GM21367 (cell line): Measurements from ENCODE around the gene CDH4.
"Not testable (repeated sequence)": the region's sequence is repeated elsewhere in the genome, so short reads cannot be mapped to it uniquely, and the experiment has no call there.

ENCODE experiments used
- ATAC-seq: cut with Tn5 transposase; IDR thresholded peaks from one replicate; pipeline ENCODE4 v1.9.1; 2021; ENCODE audit not compliant: unreplicated experiment

CDH4 gene

DNA sequence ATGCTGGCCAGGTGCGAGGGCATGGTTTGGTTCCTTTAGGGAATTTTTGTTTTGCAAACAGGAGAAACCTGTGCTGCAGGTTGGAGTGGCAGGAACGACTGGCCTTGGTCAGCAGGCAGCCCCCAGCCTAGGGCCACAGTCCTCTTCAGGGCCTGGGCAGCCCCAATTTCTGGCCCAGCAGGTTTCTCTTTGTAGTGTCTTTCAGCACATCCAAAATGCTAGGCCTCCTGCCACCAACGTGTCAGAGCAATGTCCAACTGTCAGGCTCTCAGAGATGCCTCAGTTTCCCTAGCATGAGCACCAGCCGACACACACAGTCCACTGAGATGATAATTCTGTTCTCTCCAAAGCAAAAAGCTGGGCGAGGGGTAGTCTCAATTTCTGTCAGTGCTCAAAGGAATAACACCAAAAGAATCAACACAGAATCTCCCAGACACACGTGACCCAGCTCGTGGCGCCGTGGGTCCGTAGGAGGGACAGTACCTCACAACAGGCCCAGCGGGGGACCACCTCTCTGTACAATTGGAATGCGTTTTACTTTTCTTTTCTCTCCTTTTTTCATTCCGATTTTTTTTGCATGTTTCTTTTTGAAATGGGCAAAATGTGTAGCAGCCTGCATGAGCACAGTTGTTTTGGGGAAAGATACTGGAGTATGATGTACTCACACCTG is 687.8 kb downstream of the CDH4 start:
- no peak for ATAC-seq

DNA sequence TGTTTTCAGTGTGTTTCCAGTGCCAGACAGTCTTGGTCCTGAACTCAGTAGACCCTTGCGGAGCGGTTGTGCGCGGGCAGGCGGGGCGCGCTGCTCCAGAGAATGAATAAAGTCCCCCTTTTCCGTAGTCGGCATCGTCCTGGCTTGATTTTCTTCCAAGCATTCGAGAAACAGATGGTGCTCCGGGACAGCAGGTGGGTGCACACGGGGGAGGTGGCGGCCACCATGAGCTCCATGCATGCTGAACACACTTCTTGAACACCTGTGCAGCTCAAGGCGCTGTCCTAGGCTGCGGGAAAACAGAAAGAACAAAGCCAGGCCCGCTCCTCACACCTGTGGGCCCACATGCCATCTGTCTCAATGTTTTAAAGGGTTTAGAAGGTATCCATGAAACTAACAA is 688.4 kb downstream of the CDH4 start:
- no peak for ATAC-seq

DNA sequence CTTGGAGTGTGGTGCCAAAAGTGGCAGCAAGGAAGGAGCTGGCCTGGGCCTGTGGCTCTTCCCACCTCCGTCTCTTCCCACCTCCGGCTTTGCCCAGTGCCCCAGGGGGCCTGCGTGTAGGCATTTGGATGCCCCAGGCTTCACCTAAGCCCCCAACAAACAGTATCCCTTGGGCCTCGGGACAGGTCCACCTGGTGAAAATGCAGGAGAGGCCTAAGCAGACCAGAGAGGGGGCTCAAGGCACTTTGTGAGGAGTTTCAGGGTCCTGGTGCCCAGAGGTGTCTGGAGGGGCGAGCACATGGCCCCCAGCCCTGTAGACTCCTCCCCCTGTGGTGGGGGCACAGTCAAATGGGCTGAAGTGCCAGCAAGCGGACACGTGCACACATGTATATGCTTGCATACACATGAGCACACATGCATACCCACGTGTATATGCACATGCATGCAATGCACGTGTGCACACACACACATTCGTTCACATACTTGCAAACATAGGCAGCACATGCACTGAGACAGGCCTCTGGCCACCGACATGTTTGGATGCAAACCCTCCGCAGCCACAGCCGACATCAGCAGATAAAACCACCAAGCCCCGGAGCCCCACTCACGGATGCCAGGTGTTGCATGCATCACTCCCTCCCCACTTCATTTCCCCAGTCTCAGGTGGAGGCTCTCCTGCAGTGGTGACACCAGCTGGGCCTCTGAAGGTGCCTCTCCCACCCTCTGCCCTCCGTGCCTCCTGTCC is 689.1 kb downstream of the CDH4 start:
- no peak for ATAC-seq

DNA sequence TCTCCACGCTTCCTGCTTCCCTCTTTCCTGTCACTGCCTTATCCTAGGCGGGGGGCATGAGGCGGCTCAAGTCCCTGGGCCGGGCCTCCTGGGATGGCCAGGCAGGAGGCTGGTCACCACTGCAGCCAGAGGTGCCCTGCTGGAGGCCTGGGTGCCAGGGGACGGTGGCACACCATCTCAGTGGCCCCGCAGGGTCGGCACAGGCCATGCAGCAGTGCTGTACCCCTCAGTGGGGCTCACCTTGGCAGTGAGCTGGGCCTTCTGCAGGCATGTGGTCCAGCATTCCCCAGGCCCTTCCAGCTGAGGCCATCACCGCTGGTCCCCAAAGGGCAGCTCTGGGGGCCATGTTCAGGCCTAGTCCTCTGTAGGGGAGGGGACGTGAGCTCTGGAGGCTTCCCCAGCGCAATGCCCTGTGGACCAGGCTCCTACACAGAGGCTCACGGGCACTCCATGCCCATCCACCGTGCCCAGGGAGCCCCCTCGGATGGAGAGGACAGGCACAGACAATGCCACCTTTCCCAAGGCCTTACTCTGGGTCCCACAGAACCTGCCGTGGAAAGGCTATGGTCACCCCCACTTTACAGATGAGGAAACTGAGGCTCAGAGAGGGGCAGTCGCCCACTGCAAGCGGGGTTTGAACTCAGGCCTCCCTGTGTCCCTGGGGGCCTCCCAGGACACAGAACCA is 689.8 kb downstream of the CDH4 start:
- ATAC-seq, result no peak

DNA sequence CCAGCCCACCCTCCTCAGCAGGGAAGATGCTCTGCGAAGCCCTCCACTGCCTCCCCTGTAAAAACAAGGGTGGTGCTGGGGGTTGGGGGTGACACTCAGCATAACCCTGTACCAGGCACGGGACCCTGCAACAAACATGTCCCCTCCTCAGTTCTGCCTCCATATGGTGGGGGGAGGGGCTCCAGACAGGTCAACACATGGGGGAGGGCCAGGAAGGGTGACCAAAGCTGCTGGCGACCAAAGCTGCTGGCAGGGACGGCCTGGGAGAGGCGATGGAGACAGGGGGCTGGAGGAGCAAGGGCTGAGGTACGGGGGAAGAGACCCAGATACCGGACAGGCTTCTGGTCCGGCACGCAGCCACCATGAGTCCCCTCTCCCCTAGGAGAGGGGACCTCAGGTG is 690.5 kb downstream of the CDH4 start:
- ATAC-seq, result no peak

DNA sequence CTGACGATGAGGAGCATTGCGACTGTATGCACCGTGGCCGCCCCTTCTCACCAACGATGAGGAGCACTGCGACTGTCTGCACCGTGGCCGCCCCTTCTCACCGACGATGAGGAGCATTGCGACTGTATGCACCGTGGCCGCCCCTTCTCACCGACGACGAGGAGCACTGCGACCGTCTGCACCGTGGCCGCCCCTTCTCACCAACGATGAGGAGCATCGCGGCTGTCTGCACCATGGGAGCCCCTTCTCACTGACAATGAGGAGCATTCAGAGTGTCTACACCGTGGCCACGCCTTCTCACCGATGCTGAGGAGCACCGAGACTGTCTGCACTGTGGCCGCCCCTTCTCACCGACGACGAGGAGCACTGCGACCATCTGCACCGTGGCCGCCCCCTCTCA is 692.9 kb downstream of the CDH4 start:
- ATAC-seq, result not testable (repeated sequence)

DNA sequence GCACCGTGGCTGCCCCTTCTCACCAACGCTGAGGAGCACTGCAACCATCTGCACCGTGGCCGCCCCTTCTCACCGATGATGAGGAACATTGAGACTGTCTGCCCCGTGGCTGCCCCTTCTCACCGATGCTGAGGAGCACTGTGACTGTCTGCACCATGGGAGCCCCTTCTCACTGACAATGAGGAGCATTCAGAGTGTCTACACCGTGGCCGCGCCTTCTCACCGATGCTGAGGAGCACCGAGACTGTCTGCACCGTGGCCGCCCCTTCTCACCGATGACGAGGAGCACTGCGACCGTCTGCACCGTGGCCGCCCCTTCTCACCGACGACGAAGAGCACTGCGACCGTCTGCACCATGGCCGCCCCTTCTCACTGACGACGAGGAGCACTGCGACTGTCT is 693.4 kb downstream of the CDH4 start:
- ATAC-seq, result not testable (repeated sequence)

DNA sequence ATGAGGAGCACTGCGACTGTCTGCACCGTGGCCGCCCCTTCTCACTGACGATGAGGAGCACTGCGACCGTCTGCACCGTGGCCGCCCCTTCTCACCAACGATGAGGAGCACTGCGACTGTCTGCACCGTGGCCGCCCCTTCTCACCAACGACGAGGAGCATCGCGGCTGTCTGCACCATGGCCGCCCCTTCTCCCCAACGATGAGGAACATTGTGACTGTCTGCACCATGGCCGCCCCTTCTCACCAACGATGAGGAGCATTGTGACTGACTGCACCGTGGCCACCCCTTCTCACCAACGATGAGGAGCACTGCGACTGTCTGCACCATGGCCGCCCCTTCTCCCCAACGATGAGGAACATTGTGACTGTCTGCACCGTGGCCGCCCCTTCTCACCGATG is 696.0 kb downstream of the CDH4 start:
- ATAC-seq, result not testable (repeated sequence)

DNA sequence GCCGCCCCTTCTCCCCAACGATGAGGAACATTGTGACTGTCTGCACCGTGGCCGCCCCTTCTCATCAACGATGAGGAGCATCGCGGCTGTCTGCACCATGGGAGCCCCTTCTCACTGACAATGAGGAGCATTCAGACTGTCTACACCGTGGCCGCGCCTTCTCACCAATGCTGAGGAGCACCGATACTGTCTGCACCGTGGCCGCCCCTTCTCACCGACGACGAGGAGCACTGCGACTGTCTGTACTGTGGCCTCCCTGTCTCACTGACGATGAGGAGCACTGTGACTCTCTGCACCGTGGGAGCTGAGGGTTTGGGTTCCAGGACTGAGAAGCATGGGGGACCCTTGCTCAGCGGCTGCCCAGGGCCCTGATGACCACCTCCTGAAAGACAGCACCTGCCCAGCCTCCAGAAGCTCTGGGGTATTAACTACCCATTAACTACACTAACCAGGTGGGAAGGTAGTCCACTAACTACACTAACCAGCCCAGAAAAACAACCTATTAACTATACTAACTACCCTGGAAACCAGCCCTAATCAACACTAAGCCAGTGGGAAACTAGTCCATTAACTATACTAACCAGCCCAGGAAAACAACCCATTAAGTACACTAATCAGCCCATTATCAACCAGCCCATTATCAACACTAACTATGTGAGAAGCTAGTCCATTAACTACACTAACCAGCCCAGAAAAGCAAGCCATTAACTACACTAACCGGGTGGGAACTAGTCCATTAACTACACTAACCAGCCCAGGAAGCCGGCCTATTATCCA is 696.7 kb downstream of the CDH4 start:
- no peak for ATAC-seq

DNA sequence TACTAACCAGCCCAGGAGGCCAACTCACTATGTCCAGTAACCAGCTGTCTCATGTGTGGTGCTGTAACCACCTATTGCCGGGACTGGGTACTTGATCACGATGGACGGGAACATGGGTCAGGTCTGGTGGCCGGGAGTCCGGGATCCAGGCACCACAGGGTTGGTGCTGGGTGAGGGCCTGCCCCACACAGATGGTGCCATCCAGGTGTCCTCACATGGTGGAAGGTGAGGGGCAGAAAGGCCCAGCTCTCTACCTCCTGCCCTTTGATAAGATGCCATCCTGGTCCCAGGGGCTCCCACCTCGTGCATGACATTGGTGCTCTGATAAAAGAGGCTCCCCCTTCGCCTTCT is 697.3 kb downstream of the CDH4 start:
- no peak for ATAC-seq

DNA sequence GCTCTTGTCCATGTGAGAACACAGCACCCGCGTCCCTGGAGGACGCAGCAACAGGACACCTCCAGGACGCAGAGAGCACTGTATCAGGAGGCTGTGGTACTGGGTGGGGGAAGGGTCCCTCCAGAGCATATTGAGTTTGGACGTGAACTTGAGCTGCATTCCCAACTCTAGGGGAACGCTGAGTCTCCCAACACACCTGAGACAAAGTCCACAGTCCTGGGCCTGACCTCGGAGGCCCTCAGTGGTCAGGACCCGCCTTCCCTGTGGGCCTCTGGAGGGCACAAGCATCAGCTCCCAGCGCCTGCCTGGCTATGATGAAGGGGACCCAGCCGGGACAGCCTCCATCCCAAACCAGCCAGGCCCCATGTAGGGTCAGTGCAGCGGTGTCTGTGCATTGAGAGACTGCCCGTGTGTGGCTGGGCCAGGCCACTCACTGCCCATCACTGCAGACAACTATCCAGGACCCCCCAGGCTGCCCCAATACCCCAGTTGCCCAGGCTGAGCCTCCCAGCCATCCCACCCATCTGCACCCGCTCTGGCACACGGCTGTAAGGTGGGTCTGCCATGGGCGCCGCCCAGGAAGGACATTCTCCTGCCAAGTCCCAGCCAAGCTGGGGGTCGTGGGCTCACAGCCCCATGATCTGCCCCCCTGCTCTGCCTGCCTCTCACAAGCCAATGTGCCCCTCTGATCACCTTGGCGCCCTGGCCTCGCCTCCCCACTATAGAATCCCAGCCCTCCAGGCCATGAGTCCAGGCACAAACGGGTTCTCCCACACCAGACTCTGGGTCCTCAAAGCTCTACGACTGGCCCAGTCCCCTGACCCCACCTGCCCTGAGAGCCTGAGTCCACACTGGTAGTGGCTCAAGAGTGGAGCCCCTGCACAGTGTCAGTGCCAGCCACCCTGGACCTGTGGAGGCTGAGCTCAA is 697.9 kb downstream of the CDH4 start:
- ATAC-seq, result no peak

DNA sequence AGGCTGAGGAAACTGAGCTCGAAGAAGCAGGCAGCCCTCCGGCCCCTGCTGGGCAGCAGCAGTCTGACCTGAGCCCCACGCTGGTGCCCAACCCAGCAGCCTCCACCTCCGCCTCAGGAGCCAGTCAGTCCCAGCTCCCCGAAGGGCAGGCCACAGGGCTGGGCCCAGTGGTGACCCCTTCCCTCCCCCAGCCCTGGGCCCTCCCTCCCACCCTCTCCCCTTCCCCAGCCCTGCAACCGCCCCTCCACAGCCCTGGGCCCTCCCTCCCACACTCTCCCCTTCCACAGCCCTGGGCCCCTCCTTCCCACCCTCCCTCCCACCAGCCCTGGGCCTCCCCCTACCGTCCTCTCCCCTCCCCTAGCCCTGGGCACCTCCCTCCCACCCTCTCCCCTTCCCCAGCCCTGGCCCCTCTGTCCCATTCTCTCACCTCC is 698.6 kb downstream of the CDH4 start:
- ATAC-seq, result no peak

DNA sequence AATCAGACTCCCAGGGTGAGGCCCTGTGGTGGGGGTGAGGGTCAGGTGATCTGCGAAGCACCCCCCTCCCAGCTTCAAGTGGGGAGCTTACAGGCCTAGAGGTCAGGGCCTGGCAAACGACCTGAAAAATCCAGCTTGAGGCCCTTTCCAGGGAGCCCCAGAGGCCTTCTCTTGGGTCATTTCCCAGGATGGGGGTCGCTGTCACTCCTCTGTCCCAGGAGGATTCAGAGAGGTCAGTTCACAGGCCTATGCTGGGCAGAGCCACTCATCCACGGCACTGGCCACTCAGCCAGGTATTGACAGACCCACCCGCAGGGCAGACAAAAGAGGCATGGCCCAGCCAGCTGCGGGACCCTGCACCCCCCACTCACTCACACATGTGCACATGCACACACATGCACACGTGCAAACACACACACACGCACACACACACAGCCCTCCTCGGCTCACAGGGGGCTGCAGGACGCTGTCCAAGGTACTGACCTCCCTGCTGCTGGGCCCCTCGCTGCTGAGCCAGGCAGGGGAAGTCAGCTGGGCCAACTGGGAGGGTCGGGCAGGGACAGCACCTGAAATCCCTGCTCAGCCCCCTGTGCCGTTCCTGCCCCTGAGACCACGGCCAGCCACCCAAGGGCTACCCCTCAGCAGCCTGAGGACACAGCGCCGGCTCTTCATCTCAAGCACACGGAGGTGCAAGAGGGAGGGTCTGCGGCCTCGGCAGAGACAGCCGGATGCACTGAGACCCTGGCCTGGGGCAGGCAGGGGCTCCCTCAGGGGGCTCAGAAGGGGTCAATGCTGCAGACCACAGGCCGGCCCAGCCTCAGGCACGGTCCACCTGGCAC is 699.9 kb downstream of the CDH4 start:
- no peak for ATAC-seq

DNA sequence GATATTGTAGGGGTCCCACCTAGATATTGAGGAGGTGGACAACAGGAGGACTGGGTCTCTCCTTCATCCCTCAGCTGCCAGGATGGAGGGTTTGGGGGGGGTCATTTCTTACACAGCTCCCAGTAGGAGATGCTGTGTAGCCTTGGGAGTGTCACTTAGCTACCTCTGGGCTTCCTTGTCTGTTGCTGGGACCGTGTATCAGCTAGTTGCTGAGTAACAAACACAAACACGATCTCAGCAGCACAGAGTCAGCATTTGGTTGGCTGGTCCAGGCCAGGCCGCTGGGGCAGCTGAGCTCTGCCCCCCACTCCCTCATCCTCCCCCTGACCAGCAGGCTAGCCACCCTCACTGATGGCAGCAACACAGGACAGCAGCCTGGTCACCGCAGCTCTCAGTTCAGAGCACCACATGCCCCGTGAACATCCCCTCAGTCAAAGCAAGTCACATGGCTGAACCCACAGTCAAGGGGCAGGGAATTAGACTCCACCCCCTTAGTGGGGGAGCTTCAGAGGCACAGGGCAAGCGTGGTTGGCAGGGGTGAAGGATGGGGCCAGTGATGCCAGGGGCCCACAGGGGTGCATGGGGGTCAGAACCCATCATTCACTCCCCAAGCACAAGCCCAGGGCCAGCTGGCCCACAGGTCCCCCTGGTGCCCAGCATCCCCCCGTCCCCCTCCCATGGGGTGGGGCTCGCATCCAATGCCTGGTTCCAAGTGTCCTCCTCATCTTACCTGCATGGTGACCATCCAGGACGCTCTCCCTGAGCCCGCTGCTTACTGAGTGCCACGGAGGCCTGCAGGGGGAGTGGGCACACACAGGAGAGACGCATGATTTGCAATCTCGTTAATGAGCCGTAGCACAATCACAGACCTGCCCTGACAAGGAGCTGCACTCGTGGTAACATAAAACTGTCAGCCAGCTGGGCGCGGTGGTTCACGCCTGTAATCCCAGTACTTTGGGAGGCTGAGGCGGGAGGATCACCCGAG is 701.3 kb downstream of the CDH4 start:
- no peak for ATAC-seq

DNA sequence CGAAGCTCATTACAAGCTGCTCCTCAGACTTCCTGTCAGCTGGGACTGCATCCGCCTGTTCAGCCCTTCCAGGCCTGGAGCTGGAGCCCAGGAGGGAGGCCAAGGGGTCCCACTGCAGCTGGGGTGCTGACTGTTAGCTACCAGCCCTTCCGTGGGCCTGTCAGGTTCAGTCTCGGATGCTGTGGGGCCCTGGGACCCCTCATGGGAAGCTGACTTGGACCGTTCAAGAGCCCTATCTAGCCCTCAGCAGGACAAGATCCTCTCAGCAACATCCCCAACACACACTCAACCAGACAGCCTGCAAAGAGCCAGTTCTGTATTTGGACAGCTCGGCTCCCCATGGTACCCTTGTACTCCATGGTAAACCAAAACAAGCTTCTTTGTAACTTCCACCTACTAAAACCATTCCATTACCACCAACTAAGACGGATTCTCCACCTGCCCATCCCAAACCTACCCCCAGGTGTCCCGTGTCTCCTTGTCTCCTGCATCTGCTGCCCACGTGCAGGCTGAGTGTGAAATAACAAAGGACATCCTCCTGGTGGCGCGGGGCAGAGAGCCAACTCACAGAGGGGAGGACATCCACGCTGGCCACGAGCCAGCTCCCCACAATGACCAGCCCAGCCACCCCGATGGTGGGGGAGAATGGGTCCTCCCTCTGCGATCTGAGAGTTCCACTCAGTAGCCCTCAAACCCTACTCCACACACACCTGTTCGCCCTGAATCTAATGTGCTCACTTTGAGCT is 702.4 kb downstream of the CDH4 start:
- ATAC-seq, result no peak

DNA sequence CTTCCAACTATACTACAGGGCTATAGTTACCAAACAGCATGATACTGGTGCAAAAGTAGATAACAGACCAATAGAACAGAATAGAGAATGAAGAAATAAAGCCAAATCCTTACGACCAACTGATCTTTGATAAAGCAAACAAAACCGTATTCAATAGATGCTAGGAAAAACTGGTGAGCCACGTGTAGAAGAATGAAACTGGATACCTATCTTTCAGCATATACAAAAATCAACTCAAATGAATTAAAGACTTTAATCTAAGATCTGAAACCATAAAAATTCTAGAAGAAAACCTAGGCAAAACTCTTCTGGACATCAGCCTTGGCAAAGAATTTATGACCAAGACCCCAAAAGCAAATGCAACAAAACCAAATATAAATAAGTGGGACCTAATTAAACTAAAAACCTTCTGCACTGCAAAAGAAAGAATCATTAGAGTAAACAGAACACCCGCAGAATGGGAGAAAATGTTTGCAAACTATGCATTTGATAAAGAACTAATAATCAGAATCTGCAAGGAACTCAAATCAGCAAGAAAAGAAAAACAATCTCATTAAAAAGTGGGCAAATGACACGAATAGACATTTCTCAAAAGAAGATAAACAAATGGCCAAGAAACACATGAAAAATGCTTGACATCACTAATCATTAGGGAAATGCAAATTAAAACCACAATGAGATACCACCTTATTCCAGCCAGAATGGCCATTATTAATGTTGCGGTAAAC is 703.8 kb downstream of the CDH4 start:
- no peak for ATAC-seq
